CD4-positive, alpha-beta T cell treated with Interleukin-10 for 1 hour (primary cell): ENCODE data around the gene KRTAP5-4.
"Not testable (repeated sequence)": the region's sequence is repeated elsewhere in the genome, so short reads cannot be mapped to it uniquely, and the experiment has no call there.

Experiments used
- DNase-seq: peaks from one replicate; pipeline ENCODE4 v3.0.0-alpha.2; 2020

Gene KRTAP5-4

GRCh38 chr11:1636291-1636950 lies 14.5 kb upstream of the KRTAP5-4 start:
- DNase-seq, result no peak

DNA sequence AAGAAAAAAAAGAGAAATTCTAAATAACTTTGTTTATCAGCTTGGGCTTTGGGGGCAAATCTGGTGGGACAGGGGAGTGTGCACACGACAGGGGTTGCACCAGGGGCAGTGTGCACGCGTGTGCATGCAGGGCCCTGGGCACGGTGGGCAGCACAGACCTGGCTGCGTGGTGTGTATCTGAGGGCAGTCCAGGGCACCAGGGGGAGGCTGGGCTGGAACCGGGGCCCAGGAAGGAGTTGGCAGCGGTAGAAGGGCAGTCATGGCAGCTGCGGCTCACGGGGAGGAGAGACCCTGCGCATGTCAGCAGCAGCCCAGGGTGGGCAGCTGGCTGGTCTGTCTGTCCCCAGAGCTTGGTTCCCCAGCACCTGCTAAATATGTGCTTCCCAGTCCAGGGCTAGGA lies 11.9 kb upstream of the KRTAP5-4 start:
- no peak for DNase-seq

GRCh38 chr11:1632053-1632714 lies 10.2 kb upstream of the KRTAP5-4 start:
- DNase-seq, result no peak

- DNase-seq, result no peak
Observed at GRCh38 chr11:1631066-1631568, 9.2 kb upstream of the KRTAP5-4 start.

GRCh38 chr11:1630271-1630670 lies 8.3 kb upstream of the KRTAP5-4 start:
- no peak for DNase-seq

DNA sequence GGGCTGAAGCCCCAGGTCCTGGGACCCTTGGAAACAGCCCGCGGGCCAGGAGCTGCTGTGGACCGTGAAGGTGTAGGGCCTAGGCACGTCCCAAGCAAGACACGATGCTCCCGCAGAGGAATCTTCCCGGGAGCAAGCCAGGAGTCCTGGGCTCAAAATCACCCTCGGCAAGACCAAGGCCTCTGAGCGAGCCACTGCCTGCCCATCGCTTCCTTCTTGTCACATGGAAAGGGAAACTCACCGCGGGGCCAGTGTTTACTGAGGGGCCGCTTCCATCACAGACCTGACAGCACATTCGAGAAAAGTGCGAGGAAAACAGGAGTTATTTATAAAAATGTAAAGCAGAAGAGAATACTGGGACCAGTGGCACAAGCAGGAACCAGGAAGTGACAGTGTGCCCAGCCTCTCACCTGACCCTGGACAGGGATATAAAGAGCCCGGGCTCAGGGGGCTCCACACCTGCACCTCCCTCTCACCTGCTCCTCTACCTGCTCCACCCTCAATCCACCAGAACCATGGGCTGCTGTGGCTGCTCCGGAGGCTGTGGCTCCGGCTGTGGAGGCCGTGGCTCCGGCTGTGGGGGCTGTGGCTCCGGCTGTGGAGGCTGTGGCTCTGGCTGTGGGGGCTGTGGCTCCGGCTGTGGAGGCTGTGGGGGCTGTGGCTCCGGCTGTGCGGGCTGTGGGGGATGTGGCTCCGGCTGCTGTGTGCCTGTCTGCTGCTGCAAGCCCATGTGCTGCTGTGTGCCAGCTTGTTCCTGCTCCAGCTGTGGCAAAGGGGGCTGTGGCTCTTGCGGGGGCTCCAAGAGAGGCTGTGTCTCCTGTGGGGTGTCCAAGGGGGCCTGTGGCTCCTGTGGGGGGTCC lies 7.6 kb upstream of the KRTAP5-4 start, which contains the start of gene KRTAP5-5:
Gene KRTAP5-5, plus strand, starts transcription at position 450 of the 860 bp plus-strand sequence. Its CDS starts 66 bp downstream, at position 516.
- DNase-seq, result no peak

- DNase-seq, result peak; percentile 69
Observed at GRCh38 chr11:1628506-1629325, 6.8 kb upstream of the KRTAP5-4 start.

GRCh38 chr11:1625541-1625940 lies 3.6 kb upstream of the KRTAP5-4 start:
- DNase-seq, result no peak

- DNase-seq, result no peak
Observed at GRCh38 chr11:1624621-1625020, 2.7 kb upstream of the KRTAP5-4 start.

- no peak for DNase-seq
Observed at GRCh38 chr11:1623716-1624115, 1.8 kb upstream of the KRTAP5-4 start.

DNA sequence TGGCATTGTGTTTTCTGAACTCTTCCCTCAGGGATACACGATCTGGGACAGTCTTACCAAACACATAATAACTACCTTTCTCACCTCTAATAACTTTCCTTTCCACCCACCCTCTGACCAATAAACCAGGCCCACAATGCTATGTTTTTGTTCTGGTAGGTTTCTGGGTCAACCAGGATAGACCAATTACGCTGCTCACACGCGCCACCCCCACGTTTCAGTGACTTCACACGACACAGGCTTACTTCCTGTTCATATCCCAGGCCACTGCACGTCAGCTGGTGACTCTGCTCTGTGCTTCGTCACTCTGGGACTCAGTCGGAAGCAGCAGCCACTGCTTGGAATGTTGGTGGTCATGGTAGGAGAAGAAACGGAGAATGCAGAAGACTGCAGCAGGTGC lies 2.5 kb downstream of the KRTAP5-4 start:
- peak; percentile 49 for DNase-seq

DNA sequence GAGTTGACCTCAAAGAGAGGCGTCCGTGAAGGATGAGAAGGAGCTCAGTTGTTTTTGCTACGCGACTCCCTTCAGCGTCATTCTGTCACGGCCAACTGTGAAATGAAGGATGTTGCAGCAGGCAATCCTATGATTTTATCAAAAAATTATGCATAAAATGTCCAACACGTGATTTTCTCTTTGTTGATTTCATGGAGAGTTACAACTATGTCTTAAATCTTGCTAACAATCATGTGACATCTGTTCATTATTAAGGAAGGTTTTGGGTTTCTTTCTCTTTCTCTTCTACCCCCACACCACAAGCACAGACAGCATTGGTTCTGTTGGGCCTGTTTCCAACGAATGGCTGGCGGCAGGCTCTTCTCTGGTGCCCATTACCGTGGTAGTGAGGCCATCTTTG lies 3.7 kb downstream of the KRTAP5-4 start:
- DNase-seq, result no peak

DNA sequence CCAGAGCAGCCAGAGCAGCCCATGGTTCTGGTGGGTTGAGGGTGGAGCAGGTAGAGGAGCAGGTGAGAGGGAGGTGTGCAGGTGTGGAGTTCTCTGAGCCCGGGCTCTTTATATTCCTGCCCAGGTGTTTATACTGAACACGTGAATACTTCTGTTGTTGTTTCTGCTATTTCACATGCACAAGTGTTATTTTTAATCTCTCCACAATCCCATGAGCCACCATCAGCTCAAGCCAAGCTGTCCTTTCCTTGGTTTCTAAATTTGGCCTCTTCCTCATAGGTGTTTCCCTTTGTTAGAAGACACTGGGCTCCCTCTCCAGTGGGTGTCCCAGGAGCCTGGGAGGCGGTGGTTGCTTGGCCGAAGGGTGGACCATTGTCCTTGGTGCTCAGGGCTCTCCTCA lies 13.6 kb downstream of the KRTAP5-4 start, which contains the start of gene KRTAP5-3:
Gene KRTAP5-3, minus strand, starts transcription at position 101 of the 400 bp plus-strand sequence. Its CDS starts 78 bp downstream, at position 23.
- no peak for DNase-seq

DNA sequence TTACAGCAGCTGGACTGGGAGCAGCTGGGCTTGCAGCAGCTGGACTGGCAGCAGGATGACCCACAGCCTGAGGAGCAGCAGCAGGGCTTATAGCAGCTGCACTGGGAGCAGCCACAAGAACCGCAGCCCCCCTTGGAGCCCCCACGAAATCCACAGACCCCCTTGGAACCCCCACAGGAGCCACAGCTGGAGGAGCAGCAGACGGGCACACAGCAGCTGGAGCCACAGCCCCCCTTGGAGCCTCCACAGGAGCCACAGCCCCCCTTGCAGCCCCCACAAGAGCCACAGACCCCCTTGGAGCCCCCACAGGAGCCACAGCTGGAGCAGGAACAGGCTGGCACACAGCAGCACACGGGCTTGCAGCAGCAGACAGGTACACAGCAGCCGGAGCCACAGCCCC lies 14.0 kb downstream of the KRTAP5-4 start:
- DNase-seq, result not testable (repeated sequence)

GRCh38 chr11:1607156-1607845 lies 14.6 kb downstream of the KRTAP5-4 start:
- not testable (repeated sequence) for DNase-seq

DNA sequence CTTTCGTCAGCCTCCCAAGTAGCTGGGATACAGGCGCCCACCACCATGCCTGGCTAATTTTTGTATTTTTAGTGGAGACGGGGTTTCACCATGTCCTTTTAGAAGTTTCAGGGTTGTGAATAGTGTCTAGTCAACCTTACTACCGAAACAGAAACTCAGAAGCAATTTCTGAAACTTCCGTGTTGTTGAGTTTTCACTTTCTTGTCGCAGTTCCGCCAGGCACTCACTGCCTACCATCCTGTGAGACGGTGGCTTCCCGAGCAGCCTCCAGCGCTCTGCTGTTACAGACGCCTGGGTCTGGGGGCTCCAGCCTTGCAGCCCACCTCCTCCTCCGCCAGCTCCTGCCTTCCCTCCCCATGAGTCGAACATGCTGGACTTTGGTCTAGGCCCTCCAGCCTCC lies 16.0 kb downstream of the KRTAP5-4 start:
- DNase-seq, result peak; percentile 37

- DNase-seq, result no peak
Observed at GRCh38 chr11:1604711-1605110, 17.2 kb downstream of the KRTAP5-4 start.

GRCh38 chr11:1604181-1604580 lies 17.8 kb downstream of the KRTAP5-4 start:
- no peak for DNase-seq

DNA sequence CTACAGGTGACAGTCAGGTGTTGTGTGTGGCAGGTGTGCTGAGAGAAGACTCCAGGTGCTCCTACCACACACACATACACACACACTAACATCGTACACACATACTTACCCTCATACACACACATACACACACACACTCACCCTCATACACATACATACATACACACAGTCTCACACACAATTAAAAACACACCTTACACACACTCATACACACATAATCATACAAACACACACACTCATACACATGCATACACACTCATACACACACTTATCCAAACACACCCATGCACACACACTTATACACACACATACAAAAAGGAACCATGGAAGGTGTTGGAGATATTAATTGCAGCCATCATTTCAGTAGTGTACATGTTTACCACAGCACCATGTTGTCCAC lies 18.3 kb downstream of the KRTAP5-4 start:
- DNase-seq, result no peak

DNA sequence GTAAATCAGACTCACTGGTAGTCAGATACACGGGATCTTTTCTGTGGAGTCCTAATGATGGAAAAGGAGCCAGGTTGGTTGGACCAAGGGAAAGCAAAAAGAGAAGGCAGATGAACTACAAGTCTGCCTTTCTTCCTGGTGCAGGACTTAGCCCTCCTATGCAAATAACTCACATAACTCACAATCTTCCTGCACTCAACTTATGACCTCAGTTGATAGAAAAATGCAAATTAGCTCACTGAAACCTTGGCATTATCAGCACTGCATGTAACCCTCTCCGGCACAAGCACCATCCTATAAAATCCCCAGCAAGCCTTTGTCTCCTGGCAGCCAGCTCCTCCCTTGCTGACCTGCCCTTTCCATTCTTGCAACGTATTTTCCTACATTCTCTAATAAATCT lies 20.3 kb downstream of the KRTAP5-4 start:
- DNase-seq, result not testable (repeated sequence)

DNA sequence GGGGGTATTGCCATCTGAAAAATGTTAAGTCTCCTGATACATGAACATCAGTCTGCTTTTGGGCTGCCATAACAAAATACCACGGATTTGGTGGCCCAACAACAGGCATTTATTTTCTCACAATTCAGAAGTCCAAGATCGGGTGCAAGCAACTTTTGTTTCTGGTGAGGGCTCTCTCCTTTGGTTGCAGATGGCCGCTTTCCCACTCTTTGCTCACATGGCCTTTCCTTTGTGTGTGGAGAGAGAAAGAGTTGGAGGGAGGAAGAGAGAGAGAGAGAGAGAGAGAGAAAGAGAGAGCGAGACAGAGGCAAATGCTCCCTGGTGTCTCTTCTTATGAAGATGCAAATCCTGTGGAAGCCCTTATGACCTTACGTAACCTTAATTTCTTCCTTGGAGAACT lies 21.3 kb downstream of the KRTAP5-4 start:
- DNase-seq, result no peak

DNA sequence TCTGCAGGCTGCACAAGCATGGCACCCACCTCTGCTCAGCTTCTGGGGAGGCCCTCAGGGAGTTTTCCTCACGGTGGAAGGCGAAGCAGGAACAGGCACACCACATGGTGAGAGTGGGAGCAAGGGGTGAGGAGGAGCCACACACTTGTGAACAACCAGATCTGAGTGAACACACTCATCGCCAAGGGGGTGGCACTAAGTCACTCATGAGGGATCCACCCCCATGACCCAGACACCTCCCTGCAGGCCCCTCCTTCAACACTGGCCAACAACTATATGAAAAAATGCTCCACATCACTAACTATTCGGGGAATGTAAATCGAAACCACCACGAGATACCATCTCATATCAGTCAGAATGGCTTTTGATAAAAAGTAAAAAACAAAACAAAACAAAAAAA lies 23.1 kb downstream of the KRTAP5-4 start:
- DNase-seq, result peak; percentile 27
